ENCODE data around the gene ZNRF2.

The ZNRF2 gene

GRCh38 chr7:30348083-30348560 lies 63.7 kb downstream of the ZNRF2 start:
- no peak for TF ChIP-seq CTCF (IDR thresholded peaks at IDR 0.05; ENCODE audit: low read depth, low read length)
- no peak overlapping the region for H3K4me3 ChIP-seq (ENCODE audit: low read depth, low read length)

GRCh38 chr7:30349170-30349569 lies 64.8 kb downstream of the ZNRF2 start:
- no peak overlapping the region for H3K4me3 ChIP-seq (ENCODE audit: low read depth, low read length)
- no peak for TF ChIP-seq CTCF (IDR thresholded peaks at IDR 0.05; ENCODE audit: low read depth, low read length)

- H3K4me3 ChIP-seq (ENCODE audit: low read depth, low read length) = no peak overlapping the region
- TF ChIP-seq CTCF (IDR thresholded peaks at IDR 0.05; ENCODE audit: low read depth, low read length) = no peak
These were observed 65.4 kb downstream of the ZNRF2 start for GRCh38 chr7:30349816-30350215.

- TF ChIP-seq CTCF (IDR thresholded peaks at IDR 0.05; ENCODE audit: low read depth, low read length) = no peak
- H3K4me3 ChIP-seq (ENCODE audit: low read depth, low read length) = no peak overlapping the region
These were observed 66.9 kb downstream of the ZNRF2 start for GRCh38 chr7:30351286-30351685.

GRCh38 chr7:30351724-30352123 lies 67.3 kb downstream of the ZNRF2 start:
- no peak overlapping the region for H3K4me3 ChIP-seq (ENCODE audit: low read depth, low read length)
- TF ChIP-seq CTCF (IDR thresholded peaks at IDR 0.05; ENCODE audit: low read depth, low read length) = no peak

- no peak overlapping the region for H3K4me3 ChIP-seq (ENCODE audit: low read depth, low read length)
- no peak for TF ChIP-seq CTCF (IDR thresholded peaks at IDR 0.05; ENCODE audit: low read depth, low read length)
These were observed 67.8 kb downstream of the ZNRF2 start for GRCh38 chr7:30352169-30352568.

GRCh38 chr7:30353532-30353931 lies 69.1 kb downstream of the ZNRF2 start:
- no peak overlapping the region for H3K4me3 ChIP-seq (ENCODE audit: low read depth, low read length)
- no peak for TF ChIP-seq CTCF (IDR thresholded peaks at IDR 0.05; ENCODE audit: low read depth, low read length)

Measured in WI38 (cell line).